T follicular helper cell (primary cell): ENCODE results near the gene FNDC1.

Source experiments
- DNase-seq: peaks from one replicate; pipeline ENCODE4 v3.0.0-alpha.2; 2020; ENCODE audit warnings: low read depth

FNDC1 gene

DNA sequence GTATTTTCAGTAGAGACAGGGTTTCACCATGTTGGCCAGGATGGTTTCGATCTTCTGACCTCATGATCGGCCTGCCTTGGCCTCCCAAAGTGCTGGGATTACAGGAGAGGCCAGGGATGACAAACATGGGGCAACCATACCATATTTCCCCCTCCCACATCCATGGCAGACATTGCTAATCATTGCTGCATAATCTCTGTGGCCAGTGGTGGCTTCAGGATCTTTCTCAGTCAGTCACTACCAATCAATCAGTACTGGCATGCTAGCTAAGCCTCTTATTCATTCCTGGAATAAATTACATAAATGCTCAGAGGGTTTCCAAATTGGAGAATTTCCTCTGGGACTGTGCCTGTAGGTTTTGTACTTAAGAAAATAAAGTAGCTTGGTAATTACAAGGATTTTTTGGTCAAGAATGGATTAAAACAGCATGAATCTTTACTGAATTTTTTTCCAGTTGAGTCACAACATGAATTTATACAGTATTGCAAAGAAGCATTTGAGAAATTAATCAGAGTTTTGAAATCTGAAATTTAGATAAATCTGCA is 138.1 kb downstream of the FNDC1 start:
- no peak for DNase-seq

DNA sequence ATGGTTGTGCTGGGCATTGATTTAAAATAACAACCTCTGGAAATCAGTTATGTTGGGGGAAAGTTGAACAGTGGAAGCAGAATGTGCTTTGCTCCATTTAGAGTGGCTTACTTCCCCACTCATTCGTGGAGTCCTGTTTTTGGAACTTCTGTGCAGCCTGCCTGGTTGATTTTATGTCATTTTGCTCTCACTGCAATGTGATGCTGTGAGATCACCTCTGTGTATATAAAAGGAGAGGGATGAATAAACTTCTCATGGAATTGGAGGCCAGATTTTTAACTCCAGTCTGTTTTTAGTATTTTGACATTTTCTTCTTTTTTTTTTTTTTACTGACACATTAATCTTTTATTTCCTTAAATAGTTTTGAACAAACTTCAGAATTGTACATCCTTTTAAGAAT is 139.0 kb downstream of the FNDC1 start:
- no peak for DNase-seq

DNA sequence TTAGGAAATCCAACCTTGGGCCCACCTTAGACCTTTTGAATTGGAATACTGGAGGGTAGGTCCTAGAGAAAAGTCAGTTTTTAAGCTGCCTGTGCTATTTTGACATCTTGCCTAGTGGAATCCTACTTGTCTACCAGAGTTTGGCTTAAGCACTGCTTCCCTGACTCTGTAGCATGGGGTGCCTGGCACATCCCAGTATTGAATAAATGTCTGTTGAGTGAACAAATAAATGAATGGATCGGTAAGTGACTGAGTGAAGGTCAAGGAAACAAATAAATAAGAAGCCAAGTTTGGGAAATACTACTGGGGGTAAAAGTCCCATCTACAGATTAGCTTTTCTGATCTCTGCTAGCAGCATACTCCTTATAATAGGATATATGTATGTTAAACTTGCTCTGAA is 140.5 kb downstream of the FNDC1 start:
- no peak for DNase-seq

DNA sequence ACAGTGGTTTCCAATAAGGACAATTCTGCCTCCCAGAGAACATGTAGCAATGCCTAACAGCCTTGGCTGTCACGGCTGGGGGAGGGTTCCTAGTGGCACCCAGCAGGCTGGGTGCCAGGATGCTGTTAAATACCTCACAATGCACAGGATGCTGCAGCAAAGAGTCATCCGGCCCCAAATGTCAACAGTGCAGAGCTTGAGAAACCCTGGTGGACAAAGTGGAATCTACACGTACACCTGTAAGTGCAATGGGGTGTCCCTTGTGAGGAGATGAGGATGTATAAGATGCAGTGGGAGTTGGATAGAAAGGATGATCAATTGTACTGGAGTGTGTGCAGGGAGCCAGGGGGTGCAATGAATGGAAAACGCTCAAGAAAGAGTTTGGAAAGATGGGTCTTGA is 142.4 kb downstream of the FNDC1 start:
- no peak for DNase-seq

DNA sequence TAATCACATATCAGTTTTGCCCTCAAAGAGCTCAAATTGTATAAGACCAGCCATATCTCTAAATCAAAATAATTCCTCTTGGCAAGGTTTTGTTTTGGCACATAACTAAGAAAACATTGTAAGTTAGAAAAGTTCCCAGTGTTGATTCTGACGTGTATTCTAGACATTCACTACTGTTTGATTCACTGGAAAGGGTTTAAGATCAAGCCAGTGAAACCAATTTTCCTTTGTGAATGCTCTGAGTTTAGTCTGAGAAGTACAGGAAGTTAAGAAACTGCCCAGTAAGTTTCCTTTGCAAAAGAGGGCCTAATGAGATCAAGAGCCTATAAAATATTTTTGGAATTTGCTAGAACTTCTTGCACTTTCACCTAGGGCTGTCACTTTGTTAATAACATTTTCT is 143.0 kb downstream of the FNDC1 start:
- DNase-seq, result no peak

DNA sequence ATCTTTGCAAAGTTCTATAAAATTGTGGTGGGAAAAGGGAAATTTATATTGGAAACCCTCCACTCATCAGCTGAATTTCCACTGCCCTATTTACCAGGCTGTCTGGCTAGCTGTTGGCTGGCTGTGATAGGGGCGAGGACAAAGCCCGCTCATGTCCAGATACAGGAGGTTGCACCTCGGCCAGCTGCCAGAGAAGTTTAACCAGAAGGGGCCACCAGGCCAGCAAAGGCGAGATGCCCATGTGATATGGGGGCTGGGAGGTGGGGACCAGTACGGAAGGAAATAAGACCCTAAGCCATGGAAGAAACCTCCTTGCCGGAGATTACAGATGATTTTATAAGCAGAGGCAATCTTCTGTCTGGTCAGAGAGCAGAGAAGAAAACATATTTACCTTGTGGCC is 143.8 kb downstream of the FNDC1 start:
- DNase-seq, result no peak

DNA sequence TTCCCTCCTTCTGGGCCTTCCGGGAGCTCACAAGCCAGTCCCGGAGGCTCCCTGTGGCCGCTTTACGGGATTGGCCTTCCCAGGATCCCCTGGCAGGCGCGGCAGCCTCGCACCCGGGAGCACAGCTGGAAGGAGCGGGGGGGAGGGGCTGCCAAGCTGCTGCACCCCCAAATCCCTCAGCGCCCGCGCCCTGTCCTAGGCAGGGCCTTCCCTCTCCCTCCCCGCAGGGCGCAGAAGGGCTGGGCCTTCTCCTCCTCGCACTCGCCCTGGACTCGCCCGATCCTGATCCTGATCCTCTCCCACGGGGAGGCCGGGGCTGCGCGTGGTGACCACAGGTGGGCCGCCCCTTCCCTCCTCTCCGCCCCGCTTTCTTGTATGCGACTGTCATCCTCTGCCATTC is 146.4 kb downstream of the FNDC1 start:
- DNase-seq, result no peak

DNA sequence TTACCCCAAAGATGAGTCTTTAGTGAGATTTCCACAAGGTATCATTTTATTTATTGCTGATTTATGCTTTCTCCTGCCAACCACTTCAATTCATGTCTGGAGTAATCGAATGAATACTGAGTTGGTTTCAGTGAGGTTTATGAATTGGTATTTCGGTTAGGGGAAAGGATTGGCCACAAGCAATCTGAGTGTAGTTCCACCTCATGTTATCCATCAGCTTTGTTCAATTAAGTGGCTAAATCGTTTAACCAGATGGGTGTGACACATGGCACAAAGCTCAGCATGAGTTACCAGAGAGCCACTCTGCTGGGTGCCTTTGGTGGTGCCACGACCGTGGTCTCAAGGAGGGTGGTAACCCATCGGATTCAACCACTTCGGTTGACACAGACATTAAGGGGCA is 148.2 kb downstream of the FNDC1 start:
- no peak for DNase-seq

DNA sequence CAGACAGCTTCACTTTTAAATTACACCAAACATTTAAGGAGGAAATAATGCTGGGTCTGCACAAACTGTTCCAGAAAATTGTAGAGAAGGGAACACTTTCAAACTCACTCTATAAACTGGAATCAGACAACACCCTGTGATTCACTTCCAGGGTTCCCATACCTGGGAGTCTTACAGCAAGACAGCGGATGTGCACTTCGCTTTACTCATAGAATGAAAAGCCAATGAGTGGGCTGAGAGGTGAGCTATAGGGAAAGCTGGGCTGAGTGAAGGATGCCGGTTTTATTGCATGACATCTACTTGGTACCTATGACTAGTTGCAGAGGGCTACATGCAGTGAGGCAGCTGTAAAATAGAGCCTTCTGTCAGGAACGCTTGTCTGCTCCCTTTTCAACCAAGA is 152.1 kb downstream of the FNDC1 start:
- DNase-seq, result no peak
